GM10266 (cell line): ENCODE data around the gene RLF.

ENCODE experiments used
- DNase-seq: peaks from one replicate; pipeline ENCODE4 v3.0.0; 2012; ENCODE audit errors: extremely low spot score
- CTCF ChIP-seq: IDR thresholded peaks from 2 replicates; pipeline ENCODE4 v1.5.1; 2012; ENCODE audit warnings: mild to moderate bottlenecking, low read depth; ENCODE audit not compliant: control insufficient read depth, insufficient read depth; ENCODE audit errors: missing control alignments

Gene RLF

GRCh38 chr1:40132383-40133311 lies 28.5 kb upstream of the RLF start:
- TF ChIP-seq CTCF = no peak
- no peak for DNase-seq

GRCh38 chr1:40133312-40133665 lies 27.9 kb upstream of the RLF start:
- TF ChIP-seq CTCF = no peak
- DNase-seq = no peak

- no peak for DNase-seq
These were observed 27.3 kb upstream of the RLF start for GRCh38 chr1:40133839-40134238.

GRCh38 chr1:40140211-40140973 lies 20.8 kb upstream of the RLF start:
- no peak for TF ChIP-seq CTCF
- no peak for DNase-seq

More at GRCh38 chr1:40133839-40134238, 27.3 kb upstream of the RLF start:
- no peak for TF ChIP-seq CTCF

- TF ChIP-seq CTCF = no peak
- DNase-seq = no peak
These were observed 19.2 kb upstream of the RLF start for GRCh38 chr1:40141878-40142535.

- peak; percentile 53 for DNase-seq
- TF ChIP-seq CTCF = peak; percentile 68
These were observed 17.2 kb upstream of the RLF start for GRCh38 chr1:40143891-40144575.
